Measurements from ENCODE around the gene PRKACA.
A peak's percentile ranks its signal among the peaks of the same experiment; 100 is the strongest.

PRKACA gene

DNA sequence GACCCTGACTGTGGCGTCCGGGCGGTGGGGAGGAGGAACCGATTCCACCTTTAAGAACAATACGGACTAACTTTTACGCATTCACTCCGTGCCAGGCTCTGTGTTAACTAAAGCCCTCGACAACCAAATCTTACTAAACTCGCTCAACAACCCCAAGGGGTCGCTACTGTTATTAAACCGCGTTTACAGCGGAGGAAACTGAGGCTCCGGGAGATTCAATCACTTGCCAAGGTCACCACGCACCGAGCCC, 28.2 kb downstream of the PRKACA start:
- TF ChIP-seq POLR2A (IDR thresholded peaks at IDR 0.05; ENCODE audit: low read depth, low read length): no peak

GRCh38 chr19:14088634-14089411, 28.7 kb downstream of the PRKACA start:
- FAIRE-seq (no peak), DNase-seq (ENCODE audit: insufficient read length, low spot score) (no peak)
- no peak for TF ChIP-seq POLR2A (IDR thresholded peaks at IDR 0.05; ENCODE audit: low read depth, low read length)

More for the DNA sequence above, 28.2 kb downstream of the PRKACA start:
- no peak for DNase-seq (ENCODE audit: insufficient read length, low spot score)
- no peak for FAIRE-seq

GRCh38 chr19:14086098-14086497, 31.5 kb downstream of the PRKACA start:
- DNase-seq (ENCODE audit: insufficient read length, low spot score): no peak
- no peak for TF ChIP-seq POLR2A (IDR thresholded peaks at IDR 0.05; ENCODE audit: low read depth, low read length)
- no peak for FAIRE-seq

- DNase-seq (ENCODE audit: insufficient read length, low spot score) (no peak), FAIRE-seq (no peak)
- no peak for TF ChIP-seq POLR2A (IDR thresholded peaks at IDR 0.05; ENCODE audit: low read depth, low read length)
Observed at GRCh38 chr19:14085309-14085995, 32.1 kb downstream of the PRKACA start, which contains the start of gene C19orf67. Gene C19orf67, minus strand, starts transcription at chr19:14085783. Its CDS starts 156 bp downstream, at chr19:14085627.

DNA sequence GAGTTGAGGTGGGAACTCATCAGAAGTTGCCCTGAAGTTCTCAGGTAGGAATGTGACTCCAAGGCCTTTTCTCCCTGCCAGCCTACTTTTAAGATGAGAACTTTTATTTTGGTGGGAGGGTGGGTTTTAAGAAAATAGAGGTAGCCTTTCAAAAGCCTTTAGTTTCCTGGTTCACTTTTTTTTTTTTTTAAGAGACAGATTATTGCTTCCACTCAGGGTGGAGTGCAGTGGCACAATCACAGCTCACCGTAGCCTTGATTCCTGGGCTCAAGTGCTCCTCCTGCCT, 34.9 kb downstream of the PRKACA start:
- FAIRE-seq (no peak), DNase-seq (ENCODE audit: insufficient read length, low spot score) (no peak)
- TF ChIP-seq POLR2A (IDR thresholded peaks at IDR 0.05; ENCODE audit: low read depth, low read length): no peak

GRCh38 chr19:14081797-14082674, 35.5 kb downstream of the PRKACA start:
- TF ChIP-seq POLR2A (IDR thresholded peaks at IDR 0.05; ENCODE audit: low read depth, low read length): no peak
- FAIRE-seq (no peak), DNase-seq (ENCODE audit: insufficient read length, low spot score) (no peak)

DNA sequence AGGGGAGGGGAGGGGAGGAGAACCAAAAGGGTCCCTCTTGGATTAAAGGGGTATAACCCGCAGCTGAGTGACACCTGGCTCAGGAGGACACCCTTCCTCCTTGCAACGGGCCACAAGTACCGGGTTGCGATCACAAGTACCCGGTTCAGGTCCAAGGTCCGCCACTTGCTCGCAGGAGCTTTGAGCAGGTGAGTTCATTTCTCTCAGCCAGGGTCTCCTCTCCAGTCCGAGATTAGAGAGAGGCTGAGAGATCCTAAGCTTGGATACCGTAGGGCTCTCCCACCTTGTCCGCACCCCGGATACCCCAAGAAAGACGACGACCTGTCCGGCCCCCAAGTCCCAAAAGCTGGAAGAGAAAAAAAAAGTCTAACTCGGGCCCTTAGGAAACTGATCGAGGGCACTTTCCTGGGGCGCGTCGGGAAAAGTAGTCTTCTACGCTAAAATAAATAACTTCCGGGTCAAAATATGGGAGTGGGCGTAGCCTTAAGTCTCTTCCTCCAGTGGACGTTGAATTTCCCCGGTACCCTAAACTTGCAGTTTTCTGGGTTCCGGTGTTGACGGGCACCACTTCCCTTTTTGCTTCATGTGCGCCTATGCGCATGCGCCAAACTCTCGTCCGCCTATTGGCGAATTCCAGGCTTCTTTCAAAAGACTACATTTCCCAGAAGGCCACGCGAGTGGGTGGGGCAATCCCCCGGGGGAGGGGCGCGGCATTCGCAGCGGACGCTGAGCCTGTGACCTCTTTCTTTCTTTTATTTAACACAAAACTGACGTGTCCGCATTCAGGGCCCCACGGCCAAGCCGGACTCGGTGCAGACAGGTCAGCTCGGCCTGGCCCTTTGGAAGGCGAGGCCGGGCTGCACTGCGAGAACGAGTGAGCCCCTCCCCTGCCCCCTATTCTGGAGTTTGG, 36.4 kb downstream of the PRKACA start:
- FAIRE-seq: peak; percentile 85
- TF ChIP-seq POLR2A (IDR thresholded peaks at IDR 0.05; ENCODE audit: low read depth, low read length): peak; percentile 67
- DNase-seq (ENCODE audit: insufficient read length, low spot score): peak; percentile 94

GRCh38 chr19:14078411-14078810, 39.2 kb downstream of the PRKACA start:
- FAIRE-seq: no peak
- no peak for TF ChIP-seq POLR2A (IDR thresholded peaks at IDR 0.05; ENCODE audit: low read depth, low read length)
- DNase-seq (ENCODE audit: insufficient read length, low spot score): no peak

DNA sequence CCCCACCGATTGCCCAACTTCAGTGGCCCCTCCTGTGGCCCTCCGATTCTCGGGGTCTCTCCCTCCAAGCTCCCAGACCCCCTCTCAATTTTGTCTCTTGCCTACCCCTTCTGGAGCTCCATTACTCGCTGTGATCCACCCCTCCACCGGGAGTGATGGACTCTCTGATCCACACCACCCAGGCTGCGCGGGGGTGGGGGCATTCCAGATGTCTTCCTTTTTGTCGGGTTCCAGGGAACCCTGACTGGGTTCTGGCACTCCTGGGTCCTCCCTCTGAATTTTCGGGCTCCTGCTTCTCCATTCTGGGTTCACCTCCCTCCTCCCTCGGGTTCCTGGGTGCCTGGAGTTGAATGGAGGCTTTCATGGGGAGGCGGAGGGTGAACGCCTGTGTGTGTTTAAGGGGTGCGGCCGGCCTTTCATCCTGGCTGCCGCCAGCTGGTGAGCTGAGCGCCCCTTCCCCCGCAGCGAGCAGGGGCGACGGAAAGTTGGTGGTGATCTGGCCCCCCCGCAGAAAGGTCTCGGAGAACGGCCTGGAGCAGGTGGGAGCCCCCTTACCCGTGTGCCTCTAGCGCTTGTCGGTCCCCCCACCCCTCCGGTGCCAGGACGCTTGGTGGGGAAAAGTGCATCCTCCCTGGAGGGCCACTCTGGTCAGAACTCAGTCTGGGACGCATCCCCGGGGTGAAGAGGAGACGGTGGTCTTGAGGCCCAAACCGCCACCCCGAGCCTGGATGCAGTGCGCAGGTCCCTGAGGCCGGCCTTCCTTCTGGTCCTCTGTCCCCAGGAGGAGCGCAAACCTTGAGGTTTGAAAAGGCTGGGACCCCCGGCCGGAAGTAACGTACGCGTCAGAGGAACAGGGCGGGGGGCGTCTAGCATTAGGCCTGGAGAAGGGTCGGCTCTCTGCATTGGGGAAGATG, 43.4 kb downstream of the PRKACA start:
- no peak for TF ChIP-seq POLR2A (IDR thresholded peaks at IDR 0.05; ENCODE audit: low read depth, low read length)
- FAIRE-seq (no peak), DNase-seq (ENCODE audit: insufficient read length, low spot score) (no peak)

DNA sequence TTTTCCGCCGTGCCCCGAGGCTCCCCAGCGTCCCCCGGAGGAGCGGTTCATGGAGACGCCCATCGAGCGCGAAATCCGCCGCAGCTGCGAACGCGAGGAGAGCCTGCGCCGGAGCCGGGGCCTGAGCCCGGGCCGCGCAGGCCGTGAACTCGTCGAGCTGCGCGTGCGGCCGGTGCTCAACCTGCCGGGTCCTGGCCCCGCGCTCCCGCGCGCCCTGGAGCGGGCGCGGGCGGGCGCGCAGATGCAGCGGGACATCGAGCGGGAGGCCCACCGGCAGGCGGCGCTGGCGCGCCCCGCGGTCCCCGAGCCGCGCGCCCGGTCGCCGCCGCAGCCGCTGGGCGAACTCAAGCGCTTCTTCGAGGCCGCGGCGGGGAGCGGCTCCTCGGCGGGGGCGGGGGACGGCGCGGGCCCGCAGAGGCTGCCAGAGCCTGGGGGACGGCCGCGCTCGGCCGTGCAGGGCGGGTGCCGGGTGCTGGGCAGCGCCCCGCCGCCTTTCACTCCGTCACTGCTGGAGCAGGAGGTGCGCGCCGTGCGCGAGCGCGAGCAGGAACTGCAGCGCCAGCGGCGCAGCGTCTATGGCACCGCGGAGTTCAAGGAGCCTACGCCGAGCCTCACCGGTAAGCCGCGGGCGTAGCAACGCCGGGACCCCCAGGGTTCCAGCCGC, 44.2 kb downstream of the PRKACA start:
- FAIRE-seq: no peak
- DNase-seq (ENCODE audit: insufficient read length, low spot score): no peak

DNA sequence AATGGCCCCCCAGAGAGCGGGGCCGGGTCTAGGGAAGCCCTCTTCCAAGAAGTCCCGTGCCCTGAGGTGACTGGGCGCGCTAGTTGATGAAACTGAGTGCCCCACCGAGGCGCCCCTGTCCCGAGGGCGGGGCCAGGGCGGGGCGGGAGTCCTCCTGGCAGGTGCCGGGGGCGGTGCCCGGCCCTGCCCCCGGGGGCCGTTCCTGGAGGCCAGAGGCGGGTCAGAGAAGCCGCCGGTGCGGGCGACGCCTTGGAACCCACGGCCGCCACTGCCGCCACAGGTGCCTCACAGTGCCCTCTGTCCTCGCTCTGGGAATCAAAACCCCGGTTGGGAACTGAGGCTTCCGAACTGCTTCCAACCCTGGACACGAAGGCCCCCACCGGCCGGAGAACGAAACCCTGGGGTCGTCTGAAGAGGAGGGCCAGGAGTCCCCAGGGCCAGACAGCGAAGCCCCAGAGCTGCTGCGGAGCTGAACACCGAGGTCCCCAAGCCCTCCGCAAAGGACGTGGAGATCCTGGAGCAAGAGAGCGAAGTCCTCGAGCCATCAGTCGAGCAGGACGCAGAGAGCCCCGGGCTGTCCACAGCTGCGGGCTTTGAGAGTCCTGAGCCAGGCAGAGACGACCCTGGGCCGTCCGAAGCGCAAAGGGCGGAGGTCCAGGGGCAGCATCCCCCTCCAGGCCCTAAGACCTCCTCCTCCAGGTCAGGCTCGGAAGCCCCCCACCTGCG, 44.9 kb downstream of the PRKACA start, which contains the start of gene MISP3:
Gene MISP3, plus strand, starts transcription at position 252 of the 726 bp plus-strand sequence. CDS start 524 bp downstream, outside the sequence.
- FAIRE-seq: no peak
- DNase-seq (ENCODE audit: insufficient read length, low spot score): no peak
- TF ChIP-seq POLR2A (IDR thresholded peaks at IDR 0.05; ENCODE audit: low read depth, low read length): no peak

More for the DNA sequence above, 44.2 kb downstream of the PRKACA start:
- no peak for TF ChIP-seq POLR2A (IDR thresholded peaks at IDR 0.05; ENCODE audit: low read depth, low read length)
